ENCODE data around the gene BCL11A. TPM values are rescaled to one million over a fixed set of nuclear protein-coding genes. Genes with fewer than 3 reads are reported as not detected.

Gene BCL11A
- not detected in 2 replicates for total RNA-seq (2016; rRNA removed; fragmentation: Illumina TruSeq; extraction: Trizol)
- total RNA-seq (2016; cell fraction: cytosol; rRNA removed; fragmentation: Illumina TruSeq; extraction: Trizol; ENCODE audit: low read depth), result not detected in 2 replicates
- total RNA-seq (2016; cell fraction: insoluble cytoplasmic fraction; rRNA removed; fragmentation: Illumina TruSeq; extraction: Trizol), result not detected in 2 replicates
- total RNA-seq (2016; cell fraction: membrane; rRNA removed; fragmentation: Illumina TruSeq; extraction: Trizol), result not detected in 2 replicates
- not detected in 2 replicates for total RNA-seq (2016; cell fraction: nucleus; rRNA removed; fragmentation: Illumina TruSeq; extraction: Trizol)
- not detected in 2 replicates for polyA plus RNA-seq (2011; rRNA removed)
- not detected in 2 replicates for polyA plus RNA-seq (2011; cell fraction: cytosol; rRNA removed)
- 0.05 TPM in 1 of 2 replicates, not detected in the other for polyA plus RNA-seq (2011; cell fraction: nucleus; rRNA removed)
- not detected in 2 replicates for polyA plus RNA-seq (2012)
- not detected in 2 replicates for polyA plus RNA-seq (2016; cell fraction: cytosol; fragmentation: Illumina TruSeq; extraction: Trizol; ENCODE audit: low read depth)
- polyA plus RNA-seq (2016; cell fraction: insoluble cytoplasmic fraction; fragmentation: Illumina TruSeq; extraction: Trizol; ENCODE audit: low read depth), result not detected in 2 replicates
- polyA plus RNA-seq (2016; cell fraction: membrane; fragmentation: Illumina TruSeq; extraction: Trizol; ENCODE audit: low read depth), result not detected in 2 replicates
- polyA plus RNA-seq (2016; cell fraction: nucleus; fragmentation: Illumina TruSeq; extraction: Trizol; ENCODE audit: insufficient read depth, low read depth), result not detected in 2 replicates
- polyA minus RNA-seq (2011; rRNA and poly(A)+ RNA removed; ENCODE audit: low replicate concordance), result 0.07 TPM in 1 of 2 replicates, not detected in the other
- polyA minus RNA-seq (2011; cell fraction: cytosol; rRNA and poly(A)+ RNA removed), result not detected in 2 replicates
- not detected in 2 replicates for polyA minus RNA-seq (2011; cell fraction: nucleus; rRNA and poly(A)+ RNA removed)
- percentile 5 among the genes with signal in this experiment for Bru-seq, nascent RNA
- BruChase-seq, experiment 1, labeled RNA remaining after a 6-hour chase, result percentile 1 among the genes with signal in this experiment
- BruChase-seq, experiment 2, labeled RNA remaining after a 2-hour chase, result percentile 1 among the genes with signal in this experiment
- long read RNA-seq, experiment 1, result 0 reads
- long read RNA-seq, experiment 2, result 0 reads

- in situ Hi-C loops (cut with HindIII; ENCODE audit: extremely low pct_ligation_motif_present, low pct_unique_long_range_greater_than_20kb) (no loop called here), intact Hi-C loops (cut with micrococcal nuclease; ENCODE audit: unreplicated experiment) (loop anchor here (5.0 kb wide), 2 partner anchors 96 to 116 kb away; no protein-coding TSS in a partner anchor)
- Histone ChIP-seq H3K27ac (ENCODE audit: extremely low read length, insufficient read depth, low read length) (no peak within 1 kb of the TSS), H2AFZ (ENCODE audit: low read length) (no peak within 1 kb of the TSS), H3K4me2 (ENCODE audit: low read depth, low read length) (peak within 1 kb of the TSS; percentile 93), H4K20me1 (ENCODE audit: insufficient read depth, low read length) (peaks cover 4% of the 10 kb centered on the region; the same call in 1 of the 2 replicates), H3K9me3 (ENCODE audit: low read length) (no peaks in the 10 kb centered on the region), H3K4me3 (replicated peaks in 1 of 3; ENCODE audit: insufficient read depth in 1 of 3, low read depth in 2 of 3, low read length in 3 of 3) (peak within 1 kb of the TSS; percentile 62 to 68 (median 64)), H3K4me1 (ENCODE audit: insufficient read depth, low read length) (peaks cover 28% of the 10 kb centered on the region), H3K36me3 (replicated peaks in 1 of 2; ENCODE audit: control insufficient read depth in 1 of 2, insufficient read depth in 2 of 2, low read length in 2 of 2) (no peaks in the 10 kb centered on the region), H3K27me3 (ENCODE audit: control insufficient read depth in 1 of 2, insufficient read depth in 2 of 2, low read length in 2 of 2) (peaks cover 26 to 84% of the 10 kb centered on the region in 2 experiments), H3K9ac (ENCODE audit: insufficient read depth, low read depth, low read length) (no peak within 1 kb of the TSS), H3K79me2 (ENCODE audit: insufficient read depth, low read length) (no peaks in the 10 kb centered on the region)
- ChIA-PET POLR2A (no interaction called here), CTCF (ENCODE audit: low intra/inter-chr PET ratio, low total read pairs) (interaction anchor here (0.7 kb wide), 1 partner anchor 28 kb away, joined by 3 read pairs; no protein-coding TSS in a partner anchor)
- FAIRE-seq, result no peak
- TF ChIP-seq CCAR2 (optimal IDR thresholded peaks at IDR 0.05; ENCODE audit: low read depth, low read length) (no peak), ZNF512 (CRISPR knock-in tag; IDR thresholded peaks at IDR 0.05) (0 out of 2 replicates have a peak, but pooled peaks have one; percentile 48), NFE2L2 (IDR thresholded peaks at IDR 0.05; ENCODE audit: low read length) (no peak), TBL1XR1 (IDR thresholded peaks at IDR 0.05; ENCODE audit: borderline replicate concordance, low read length, partially characterized antibody) (peak; percentile 22), MAFK (conservative IDR thresholded peaks at IDR 0.05 in 1 of 2, IDR thresholded peaks at IDR 0.05 in 1 of 2; ENCODE audit: low read length in 2 of 2) (no peak), HNRNPK (IDR thresholded peaks at IDR 0.05; ENCODE audit: low read depth, low read length, poor library complexity, severe bottlenecking) (peak; percentile 47), CREB1 (IDR thresholded peaks at IDR 0.05) (peak; percentile 12; the same call in 1 of the 2 replicates), CREB1 (CRISPR knock-in tag; IDR thresholded peaks at IDR 0.05) (no peak)
- ATAC-seq, result no peak
- 4% methylated on average over 35 of the region's 35 CpGs for WGBS (ENCODE audit: low lambda C conversion rate)
- BruUV-seq (replicated peaks), result no TSS peak
- peak; percentile 35 for DNase-seq (ENCODE audit: low spot score)
These were observed at the start of gene BCL11A for GRCh38 chr2:60553495-60554073. Gene BCL11A (minus strand): TSS chr2:60553654. CDS start chr2:60553270, 384 bp downstream.

All from HepG2 (cell line).